ENCODE results near the gene CDRT15L2. TPM values are rescaled to one million over a fixed set of nuclear protein-coding genes. Genes with fewer than 3 reads are reported as not detected.
A peak's percentile ranks its signal among the peaks of the same experiment; 100 is the strongest.
"Not testable (repeated sequence)": the region's sequence is repeated elsewhere in the genome, so short reads cannot be mapped to it uniquely, and the experiment has no call there.

CDRT15L2 gene
- total RNA-seq (2014; rRNA removed; shearing (Covaris generic)) = not detected in 2 replicates

GRCh38 chr17:20579424-20579823 lies at the start of gene CDRT15L2:
Gene CDRT15L2 (plus strand): TSS chr17:20579724. CDS start chr17:20579744, 20 bp downstream.
- not testable (repeated sequence) for DNase-seq (ENCODE audit: low spot score)

- DNase-seq (ENCODE audit: low spot score) = not testable (repeated sequence)
Observed at GRCh38 chr17:20530104-20530503, 49.4 kb upstream of the CDRT15L2 start.

GRCh38 chr17:20532544-20533090 lies 46.9 kb upstream of the CDRT15L2 start:
- DNase-seq (ENCODE audit: low spot score) = peak; percentile 31

GRCh38 chr17:20533206-20533605 lies 46.3 kb upstream of the CDRT15L2 start:
- DNase-seq (ENCODE audit: low spot score) = not testable (repeated sequence)

GRCh38 chr17:20534711-20535550 lies 44.6 kb upstream of the CDRT15L2 start:
- DNase-seq (ENCODE audit: low spot score) = not testable (repeated sequence)

- not testable (repeated sequence) for DNase-seq (ENCODE audit: low spot score)
Observed at GRCh38 chr17:20540414-20540813, 39.1 kb upstream of the CDRT15L2 start.

- DNase-seq (ENCODE audit: low spot score) = not testable (repeated sequence)
Observed at GRCh38 chr17:20540865-20541264, 38.7 kb upstream of the CDRT15L2 start.

- not testable (repeated sequence) for DNase-seq (ENCODE audit: low spot score)
Observed at GRCh38 chr17:20541853-20542546, 37.5 kb upstream of the CDRT15L2 start.

- not testable (repeated sequence) for DNase-seq (ENCODE audit: low spot score)
Observed at GRCh38 chr17:20547923-20548322, 31.6 kb upstream of the CDRT15L2 start.

- DNase-seq (ENCODE audit: low spot score) = not testable (repeated sequence)
Observed at GRCh38 chr17:20552920-20553319, 26.6 kb upstream of the CDRT15L2 start.

- DNase-seq (ENCODE audit: low spot score) = not testable (repeated sequence)
Observed at GRCh38 chr17:20554728-20555127, 24.8 kb upstream of the CDRT15L2 start.

- DNase-seq (ENCODE audit: low spot score) = not testable (repeated sequence)
Observed at GRCh38 chr17:20555135-20556010, 24.2 kb upstream of the CDRT15L2 start.

- not testable (repeated sequence) for DNase-seq (ENCODE audit: low spot score)
Observed at GRCh38 chr17:20558096-20558495, 21.4 kb upstream of the CDRT15L2 start.

- DNase-seq (ENCODE audit: low spot score) = not testable (repeated sequence)
Observed at GRCh38 chr17:20559018-20559417, 20.5 kb upstream of the CDRT15L2 start.

- DNase-seq (ENCODE audit: low spot score) = no peak
Observed at GRCh38 chr17:20562587-20562986, 16.9 kb upstream of the CDRT15L2 start.

GRCh38 chr17:20565245-20565644 lies 14.3 kb upstream of the CDRT15L2 start:
- not testable (repeated sequence) for DNase-seq (ENCODE audit: low spot score)

GRCh38 chr17:20565711-20566110 lies 13.8 kb upstream of the CDRT15L2 start:
- DNase-seq (ENCODE audit: low spot score) = no peak

- DNase-seq (ENCODE audit: low spot score) = not testable (repeated sequence)
Observed at GRCh38 chr17:20566736-20567135, 12.8 kb upstream of the CDRT15L2 start.

- DNase-seq (ENCODE audit: low spot score) = not testable (repeated sequence)
Observed at GRCh38 chr17:20567421-20567820, 12.1 kb upstream of the CDRT15L2 start.

- not testable (repeated sequence) for DNase-seq (ENCODE audit: low spot score)
Observed at GRCh38 chr17:20568604-20569003, 10.9 kb upstream of the CDRT15L2 start.

- not testable (repeated sequence) for DNase-seq (ENCODE audit: low spot score)
Observed at GRCh38 chr17:20571653-20572052, 7.9 kb upstream of the CDRT15L2 start.
